GM12891 (cell line): Measurements from ENCODE around the gene L1CAM.

Experiments
- POLR2A ChIP-seq: IDR thresholded peaks from 2 replicates; pipeline ENCODE4 v1.6.1; 2011; ENCODE audit warnings: low read depth, low read length, control low read depth
- POLR2AphosphoS5 ChIP-seq: IDR thresholded peaks from 2 replicates; pipeline ENCODE4 v1.6.1; 2011; ENCODE audit warnings: low read depth, low read length, control low read depth

GRCh38 chrX:153903238-153903980 lies 17.4 kb upstream of the L1CAM start:
- no peak for TF ChIP-seq POLR2A
- no peak for TF ChIP-seq POLR2AphosphoS5
